PC-3 (cell line): ENCODE data around the gene L1CAM.

Experiments
- CTCF ChIP-seq: fragments of 300-600 bp; sonication (generic); conservative IDR thresholded peaks from 2 replicates; pipeline ENCODE4 v1.5.1; 2017; ENCODE audit warnings: antibody characterized with exemption, low read depth, mild to moderate bottlenecking, low read length
- EZH2 ChIP-seq: fragments of 300-600 bp; sonication (generic); IDR thresholded peaks from one replicate; pipeline ENCODE4 v1.6.1; 2017; ENCODE audit warnings: antibody characterized with exemption, mild to moderate bottlenecking, low read length; ENCODE audit not compliant: unreplicated experiment
- EZH2phosphoT487 ChIP-seq: fragments of 300-600 bp; sonication (generic); IDR thresholded peaks from 2 replicates; pipeline ENCODE4 v1.6.1; 2018; ENCODE audit warnings: mild to moderate bottlenecking, antibody characterized with exemption, low read length, borderline replicate concordance

GRCh38 chrX:153903991-153904957, 18.3 kb upstream of the L1CAM start, which contains the start of gene AVPR2:
- TF ChIP-seq CTCF: no peak
- TF ChIP-seq EZH2: no peak
- no peak for TF ChIP-seq EZH2phosphoT487
